ENCODE data around the gene ROBO1. TPM values are rescaled to one million over a fixed set of nuclear protein-coding genes. Genes with fewer than 3 reads are reported as not detected.

ROBO1 gene
- total RNA-seq, 2 experiments from 2014 or later = 0.36 to 0.69 TPM

GRCh38 chr3:79255292-79255691 lies 512.5 kb downstream of the ROBO1 start:
- Histone ChIP-seq H3K4me1 (ENCODE audit: insufficient read depth, low read length) (no peaks in the 10 kb centered on the region), H3K27me3 (ENCODE audit: control insufficient read depth in 1 of 2, insufficient read depth in 2 of 2, low read length in 2 of 2) (no peaks in the 10 kb centered on the region), H3K4me3 (ENCODE audit: low read length) (no peak overlapping the region), H3K9me3 (ENCODE audit: control insufficient read depth in 1 of 2, insufficient read depth in 1 of 2, low read length in 2 of 2) (peaks cover 0 to 9% of the 10 kb centered on the region in 2 experiments), H3K36me3 (ENCODE audit: insufficient read depth, low read length) (no peaks in the 10 kb centered on the region), H3K27ac (ENCODE audit: low read depth in 1 of 2, low read length in 2 of 2) (no peak overlapping the region)
- CTCF ChIA-PET = no interaction called here
- TF ChIP-seq, protein P1, sequence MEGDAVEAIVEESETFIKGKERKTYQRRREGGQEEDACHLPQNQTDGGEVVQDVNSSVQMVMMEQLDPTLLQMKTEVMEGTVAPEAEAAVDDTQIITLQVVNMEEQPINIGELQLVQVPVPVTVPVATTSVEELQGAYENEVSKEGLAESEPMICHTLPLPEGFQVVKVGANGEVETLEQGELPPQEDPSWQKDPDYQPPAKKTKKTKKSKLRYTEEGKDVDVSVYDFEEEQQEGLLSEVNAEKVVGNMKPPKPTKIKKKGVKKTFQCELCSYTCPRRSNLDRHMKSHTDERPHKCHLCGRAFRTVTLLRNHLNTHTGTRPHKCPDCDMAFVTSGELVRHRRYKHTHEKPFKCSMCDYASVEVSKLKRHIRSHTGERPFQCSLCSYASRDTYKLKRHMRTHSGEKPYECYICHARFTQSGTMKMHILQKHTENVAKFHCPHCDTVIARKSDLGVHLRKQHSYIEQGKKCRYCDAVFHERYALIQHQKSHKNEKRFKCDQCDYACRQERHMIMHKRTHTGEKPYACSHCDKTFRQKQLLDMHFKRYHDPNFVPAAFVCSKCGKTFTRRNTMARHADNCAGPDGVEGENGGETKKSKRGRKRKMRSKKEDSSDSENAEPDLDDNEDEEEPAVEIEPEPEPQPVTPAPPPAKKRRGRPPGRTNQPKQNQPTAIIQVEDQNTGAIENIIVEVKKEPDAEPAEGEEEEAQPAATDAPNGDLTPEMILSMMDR (IDR thresholded peaks at IDR 0.05) = no peak
- H3K27ac Mint-ChIP-seq = no peak overlapping the region
- no peaks in the 10 kb centered on the region for H3K27me3 Mint-ChIP-seq
- intact Hi-C loops (cut with DNase I, micrococcal nuclease) = no loop called here
- ATAC-seq (ENCODE audit: poor library complexity) (no peak), DNase-seq (no peak)
- no peaks in the 10 kb centered on the region for H3K4me1 Mint-ChIP-seq (ENCODE audit: low read depth)
- H3K4me3 Mint-ChIP-seq = no peak overlapping the region
- POLR2A ChIA-PET = no interaction called here
- H3K36me3 Mint-ChIP-seq (ENCODE audit: low read depth) = no peaks in the 10 kb centered on the region
- peaks cover 11% of the 10 kb centered on the region for H3K9me3 Mint-ChIP-seq

DNA sequence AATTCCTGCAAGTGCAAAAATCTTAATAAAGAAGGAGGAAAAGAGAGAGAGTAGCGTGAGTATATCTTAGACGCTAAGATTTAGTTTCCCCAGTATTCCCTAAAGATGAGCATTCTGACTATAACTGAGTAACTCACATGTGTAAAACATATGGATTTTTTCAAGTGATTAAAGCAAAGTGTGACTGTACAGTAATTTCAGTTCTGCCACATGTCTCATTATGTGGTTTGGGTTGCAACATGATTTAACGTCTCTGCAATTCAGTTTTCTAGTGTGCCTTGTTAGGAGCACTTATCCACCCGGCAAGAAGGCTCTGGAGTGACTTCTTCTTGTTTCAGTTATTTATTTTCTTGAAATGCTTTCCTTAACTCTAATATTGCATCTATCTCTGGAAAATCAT lies 514.1 kb downstream of the ROBO1 start:
- DNase-seq (no peak), ATAC-seq (ENCODE audit: poor library complexity) (no peak)
- peaks cover 14% of the 10 kb centered on the region for H3K9me3 Mint-ChIP-seq
- CTCF ChIA-PET = no interaction called here
- H3K36me3 Mint-ChIP-seq (ENCODE audit: low read depth) = no peaks in the 10 kb centered on the region
- intact Hi-C loops (cut with DNase I, micrococcal nuclease) = no loop called here
- TF ChIP-seq, protein P1 (IDR thresholded peaks at IDR 0.05) = no peak
- Histone ChIP-seq H3K9me3 (ENCODE audit: control insufficient read depth in 1 of 2, insufficient read depth in 1 of 2, low read length in 2 of 2) (peaks cover 0 to 6% of the 10 kb centered on the region in 2 experiments), H3K27ac (ENCODE audit: low read depth in 1 of 2, low read length in 2 of 2) (no peak overlapping the region), H3K4me3 (ENCODE audit: low read length) (no peak overlapping the region), H3K27me3 (ENCODE audit: control insufficient read depth in 1 of 2, insufficient read depth in 2 of 2, low read length in 2 of 2) (no peaks in the 10 kb centered on the region), H3K4me1 (ENCODE audit: insufficient read depth, low read length) (no peaks in the 10 kb centered on the region), H3K36me3 (ENCODE audit: insufficient read depth, low read length) (no peaks in the 10 kb centered on the region)
- no peaks in the 10 kb centered on the region for H3K27me3 Mint-ChIP-seq
- H3K4me1 Mint-ChIP-seq (ENCODE audit: low read depth) = no peaks in the 10 kb centered on the region
- no peak overlapping the region for H3K27ac Mint-ChIP-seq
- POLR2A ChIA-PET = no interaction called here
- H3K4me3 Mint-ChIP-seq = no peak overlapping the region

DNA sequence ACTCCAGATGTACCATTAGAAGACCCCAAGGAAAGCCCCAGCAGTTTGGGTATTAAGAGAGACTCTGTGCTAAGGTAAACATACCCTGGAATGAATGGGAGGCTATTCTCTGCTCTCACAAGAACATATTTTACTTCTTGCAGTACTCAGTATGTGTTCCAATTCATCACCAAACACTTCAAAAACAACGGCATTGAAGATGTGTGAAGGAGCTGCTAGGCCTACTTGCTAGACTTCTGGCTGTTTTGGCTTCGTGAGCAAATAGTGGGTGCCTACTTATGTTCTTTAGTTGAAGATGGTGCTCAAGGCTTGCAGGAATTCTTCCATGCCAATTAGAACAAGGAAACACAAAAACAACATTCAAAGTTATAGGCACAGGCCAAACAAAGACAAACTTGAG lies 514.5 kb downstream of the ROBO1 start:
- no peaks in the 10 kb centered on the region for H3K27me3 Mint-ChIP-seq
- H3K27ac Mint-ChIP-seq = no peak overlapping the region
- TF ChIP-seq, protein P1 (IDR thresholded peaks at IDR 0.05) = no peak

More for the DNA sequence above, 514.5 kb downstream of the ROBO1 start:
- Mint-ChIP-seq H3K4me3 (no peak overlapping the region), H3K4me1 (ENCODE audit: low read depth) (no peaks in the 10 kb centered on the region), H3K9me3 (peaks cover 14% of the 10 kb centered on the region), H3K36me3 (ENCODE audit: low read depth) (no peaks in the 10 kb centered on the region)
- H3K9me3 ChIP-seq (ENCODE audit: control insufficient read depth in 1 of 2, insufficient read depth in 1 of 2, low read length in 2 of 2) = peaks cover 0 to 6% of the 10 kb centered on the region in 2 experiments
- DNase-seq = no peak
- CTCF ChIA-PET = no interaction called here
- no peaks in the 10 kb centered on the region for H3K27me3 ChIP-seq (ENCODE audit: control insufficient read depth in 1 of 2, insufficient read depth in 2 of 2, low read length in 2 of 2)
- ATAC-seq (ENCODE audit: poor library complexity) = no peak
- H3K36me3 ChIP-seq (ENCODE audit: insufficient read depth, low read length) = no peaks in the 10 kb centered on the region
- intact Hi-C loops (cut with DNase I, micrococcal nuclease) = no loop called here
- no peak overlapping the region for H3K4me3 ChIP-seq (ENCODE audit: low read length)
- no peaks in the 10 kb centered on the region for H3K4me1 ChIP-seq (ENCODE audit: insufficient read depth, low read length)
- H3K27ac ChIP-seq (ENCODE audit: low read depth in 1 of 2, low read length in 2 of 2) = no peak overlapping the region
- POLR2A ChIA-PET = no interaction called here

Measured in CD4-positive, alpha-beta T cell (primary cell).